NCI-H226 (cell line): ENCODE results near the gene SIGMAR1.
A peak's percentile ranks its signal among the peaks of the same experiment; 100 is the strongest.

Source experiments
- DNase-seq: peaks from one replicate; pipeline ENCODE4 v3.0.0-alpha.2; 2015

The SIGMAR1 gene

DNA sequence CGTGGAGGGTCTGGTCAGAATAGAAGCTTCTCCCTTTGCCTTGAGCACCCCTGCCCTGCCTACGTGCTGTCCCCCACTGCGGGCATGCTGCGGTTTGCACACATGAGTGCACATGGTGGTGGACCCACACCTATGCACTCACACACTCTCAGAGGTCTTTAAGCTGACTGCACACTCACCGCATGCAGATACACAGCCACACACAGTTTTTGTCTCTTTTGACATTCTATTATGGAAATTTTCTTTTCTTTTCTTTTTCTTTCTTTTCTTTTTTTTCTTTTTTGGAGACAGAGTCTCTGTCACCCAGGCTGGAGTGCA, 8.1 kb downstream of the SIGMAR1 start:
- no peak for DNase-seq

DNA sequence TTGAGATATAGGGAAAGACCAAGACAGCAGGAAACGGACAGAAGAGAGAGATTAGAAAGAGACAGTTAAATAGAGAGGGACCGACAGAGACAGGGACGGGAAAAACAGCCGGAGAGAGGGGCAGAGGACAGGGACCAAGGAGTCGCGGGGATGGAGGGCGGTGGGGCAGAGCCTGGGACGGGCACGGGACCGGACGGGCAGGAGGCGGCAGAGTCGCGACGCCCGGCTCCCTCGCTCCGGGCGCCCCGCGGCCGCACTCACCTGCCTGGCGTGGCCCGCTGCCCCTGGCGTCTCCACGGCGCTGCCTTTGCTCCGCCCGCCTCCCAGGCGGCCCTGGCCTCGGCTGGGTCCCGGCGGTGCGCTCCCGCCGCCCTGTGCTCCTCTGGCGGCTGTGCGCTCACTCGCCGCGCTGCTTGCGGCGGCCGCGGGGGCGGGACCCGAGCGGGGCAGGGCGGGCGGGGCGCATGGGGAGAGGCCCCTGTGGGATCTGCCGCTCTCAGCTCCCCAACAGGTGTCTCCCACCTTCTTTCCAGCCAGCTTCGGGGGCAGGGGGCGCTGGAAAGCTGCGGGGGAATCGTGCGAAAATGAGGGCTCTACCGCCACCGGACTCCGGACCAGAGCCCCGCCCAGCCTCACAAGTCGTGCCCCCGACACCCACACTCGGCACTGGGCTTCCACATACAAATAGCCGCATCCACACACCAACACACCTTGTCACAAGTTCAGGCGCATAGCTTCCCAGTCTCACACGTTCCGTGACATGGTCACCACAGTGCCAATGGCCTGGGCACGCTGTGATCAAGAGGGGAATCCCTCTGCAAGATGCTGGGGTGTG, 8.7 kb downstream of the SIGMAR1 start, which contains the start of gene ARID3C:
Gene ARID3C, minus strand, starts transcription at position 411 of the 835 bp plus-strand sequence. CDS start 1,052 bp downstream, outside the sequence.
- DNase-seq: no peak

DNA sequence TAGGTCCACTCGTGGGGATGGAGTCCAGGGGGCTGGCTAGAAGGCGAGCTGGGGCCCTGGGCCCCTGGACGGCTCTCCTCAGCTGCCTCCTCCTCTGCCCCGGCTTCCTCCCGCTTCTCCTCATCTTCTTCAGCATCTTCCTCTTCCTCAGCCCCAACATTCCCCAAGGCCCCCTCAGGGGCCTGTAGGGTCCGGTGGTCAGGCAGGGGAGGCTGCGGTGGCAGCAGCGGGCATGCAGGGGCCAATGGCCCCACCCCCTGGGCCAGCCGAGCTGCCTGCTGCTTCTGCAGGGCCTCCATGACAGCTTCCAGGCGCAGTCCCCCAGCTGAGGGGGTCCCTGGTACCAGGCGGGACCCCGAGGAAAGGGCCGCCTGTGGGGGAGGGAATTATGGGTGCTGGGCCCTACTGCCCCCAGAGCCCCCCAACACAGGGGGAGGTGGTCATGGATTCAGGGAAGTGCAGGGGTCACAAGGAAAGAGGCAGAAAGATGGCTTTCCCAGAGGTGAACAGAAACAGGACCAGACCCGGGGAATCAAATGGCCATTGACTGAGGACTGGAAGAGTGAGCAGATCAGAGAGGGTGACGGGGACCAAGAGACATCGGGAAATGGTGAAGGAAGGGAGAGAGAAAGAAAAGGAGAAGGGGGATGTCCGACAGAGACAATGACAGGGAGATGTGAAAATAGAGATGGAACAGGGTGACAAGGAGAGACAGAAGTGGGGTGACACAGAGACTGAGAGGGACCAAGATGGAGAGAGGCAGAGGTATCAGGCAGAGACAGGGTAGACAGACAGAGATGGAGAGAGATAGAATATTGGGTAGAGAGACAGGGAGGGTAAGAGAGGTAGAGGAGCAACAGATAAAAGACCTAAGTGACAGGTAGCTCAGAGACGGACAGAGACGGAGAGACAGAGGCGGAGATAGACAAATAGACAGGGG, 9.6 kb downstream of the SIGMAR1 start:
- DNase-seq: no peak

DNA sequence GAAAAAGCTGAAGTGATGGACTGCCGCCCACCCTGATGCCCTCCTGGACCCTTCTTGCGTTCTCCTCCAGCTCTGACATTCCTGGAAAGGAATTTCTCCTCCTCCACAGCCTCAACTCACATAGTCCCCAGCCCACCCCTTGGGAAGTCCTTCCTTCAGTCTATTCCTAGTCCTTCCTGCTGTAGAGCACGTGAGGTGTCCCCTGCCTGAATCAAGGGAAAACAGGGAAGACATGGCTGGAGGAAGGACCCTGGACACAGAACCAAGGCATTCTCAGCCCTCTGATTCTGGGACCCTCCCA, 12.5 kb downstream of the SIGMAR1 start:
- DNase-seq: no peak

DNA sequence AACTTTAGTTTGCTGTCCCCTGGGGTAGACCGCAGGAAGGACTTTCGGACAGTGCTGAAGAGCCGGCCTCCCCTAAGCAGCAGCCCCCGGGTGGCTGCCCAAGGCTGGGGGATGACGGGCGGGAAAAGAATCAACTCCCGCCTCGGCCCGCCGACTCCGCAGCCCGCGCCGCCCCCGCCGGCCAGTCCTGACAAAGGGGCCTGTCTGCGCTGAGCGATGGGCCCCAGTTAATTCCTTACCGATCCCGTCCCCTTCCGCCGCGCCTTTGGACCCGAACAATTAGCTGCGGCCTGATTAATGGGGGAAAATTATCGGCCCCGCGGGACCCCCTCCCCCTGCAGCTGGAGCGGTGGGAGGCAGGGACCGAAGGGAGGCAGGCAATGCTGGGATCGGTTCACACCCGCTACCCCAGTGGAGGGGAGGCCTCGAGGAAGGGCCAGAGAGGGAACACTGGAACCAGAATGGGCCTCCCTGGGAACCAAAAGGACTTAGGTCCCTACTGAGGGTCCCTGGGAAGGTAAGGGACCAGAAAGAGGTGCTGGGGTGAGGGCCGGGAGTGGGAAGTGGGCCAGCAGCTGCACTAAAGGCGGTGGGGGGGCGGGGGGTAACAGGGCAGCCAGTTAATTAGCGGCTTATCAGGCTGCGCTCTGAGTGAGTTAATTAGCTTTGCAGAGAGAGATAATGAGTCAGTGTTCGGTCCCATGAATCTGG, 13.0 kb downstream of the SIGMAR1 start:
- DNase-seq: no peak

DNA sequence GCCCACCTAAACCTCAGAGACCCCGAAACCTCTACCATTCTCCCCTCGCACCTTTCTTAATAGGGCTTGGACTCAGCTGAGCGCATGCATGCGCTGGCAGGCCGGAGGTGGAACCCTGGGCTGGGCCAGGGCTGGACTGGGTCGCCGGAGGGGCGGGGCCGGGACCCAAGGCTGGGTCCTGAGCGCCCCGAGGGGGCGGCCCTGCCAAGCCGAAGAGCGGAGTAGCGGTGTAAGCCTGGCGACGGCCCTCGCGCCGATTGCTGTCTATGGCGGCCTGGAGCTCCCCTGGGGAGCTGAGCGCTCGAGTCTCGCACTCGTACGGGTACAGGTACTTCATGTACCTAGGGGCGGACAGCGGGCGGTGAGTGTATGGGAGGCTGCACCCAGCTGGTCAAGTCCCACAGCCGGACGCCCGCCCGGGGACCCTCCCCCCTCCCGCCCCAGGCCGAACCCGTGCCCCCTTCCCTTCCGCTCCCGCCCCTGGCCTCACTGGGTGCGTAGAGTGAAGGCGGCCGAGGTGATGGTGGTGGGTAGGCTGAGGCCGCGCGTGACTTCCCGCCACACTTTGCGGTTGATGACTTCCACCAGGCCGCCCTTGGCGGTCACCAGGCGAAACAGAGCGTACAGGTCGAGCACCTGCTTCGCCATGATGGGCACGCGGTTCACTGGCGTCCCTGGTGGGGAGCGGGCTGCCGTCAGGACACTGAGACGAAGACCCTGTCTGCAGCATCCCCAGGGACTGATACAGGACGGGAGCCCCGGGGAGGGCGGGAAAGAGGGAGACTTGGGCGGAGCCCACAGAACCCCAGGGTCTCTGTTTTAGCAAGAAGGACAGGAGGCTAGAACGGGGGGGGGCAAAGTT, 14.0 kb downstream of the SIGMAR1 start:
- no peak for DNase-seq

DNA sequence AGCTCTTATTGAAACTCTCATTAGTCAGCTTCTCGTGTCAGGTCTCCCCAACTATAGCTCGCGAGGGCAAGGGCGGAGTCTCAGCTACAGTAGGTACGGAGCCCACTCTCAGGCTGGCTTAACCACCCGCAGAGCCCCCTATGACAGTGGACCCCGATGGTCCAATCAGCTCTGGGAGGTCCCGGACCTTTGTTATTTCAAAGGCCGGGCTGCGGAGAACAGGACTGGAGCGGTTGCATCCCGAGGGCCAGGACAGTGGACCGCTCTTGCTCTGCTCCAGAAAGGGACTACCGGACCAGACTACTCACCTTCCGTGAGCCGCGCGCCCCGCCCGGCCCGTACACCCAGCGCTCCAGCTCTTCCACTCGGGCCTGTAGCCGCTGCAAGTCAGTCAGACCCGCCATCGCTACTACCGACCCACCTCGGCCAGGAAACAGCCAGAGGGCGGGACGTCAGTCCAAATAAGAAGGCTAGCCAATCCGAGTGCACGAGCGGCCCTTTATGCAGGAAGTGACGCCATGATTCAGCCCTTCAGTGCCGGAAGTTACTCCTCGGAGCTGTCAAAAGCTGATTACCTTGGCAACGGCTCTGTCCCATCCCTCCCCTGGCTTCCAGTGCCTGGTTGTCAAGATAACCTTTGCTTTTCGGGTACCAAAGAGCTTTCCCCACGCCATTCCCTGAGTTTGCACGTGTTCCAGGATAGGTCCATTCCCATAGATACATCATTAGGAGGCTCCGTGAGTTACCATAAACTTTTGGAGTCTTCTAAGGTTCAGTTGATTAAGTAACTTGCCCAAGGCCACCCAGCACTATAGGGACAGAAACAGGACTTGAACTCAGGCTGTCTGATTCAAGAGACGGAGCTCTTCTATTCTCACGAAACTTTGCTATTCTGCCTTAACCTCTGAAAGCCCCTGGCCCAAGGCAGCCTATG, 17.3 kb downstream of the SIGMAR1 start, which contains the start of gene DCTN3:
Gene DCTN3, minus strand, starts transcription at position 435 of the 934 bp plus-strand sequence. Its CDS starts 31 bp downstream, at position 404.
- peak; percentile 78 for DNase-seq

DNA sequence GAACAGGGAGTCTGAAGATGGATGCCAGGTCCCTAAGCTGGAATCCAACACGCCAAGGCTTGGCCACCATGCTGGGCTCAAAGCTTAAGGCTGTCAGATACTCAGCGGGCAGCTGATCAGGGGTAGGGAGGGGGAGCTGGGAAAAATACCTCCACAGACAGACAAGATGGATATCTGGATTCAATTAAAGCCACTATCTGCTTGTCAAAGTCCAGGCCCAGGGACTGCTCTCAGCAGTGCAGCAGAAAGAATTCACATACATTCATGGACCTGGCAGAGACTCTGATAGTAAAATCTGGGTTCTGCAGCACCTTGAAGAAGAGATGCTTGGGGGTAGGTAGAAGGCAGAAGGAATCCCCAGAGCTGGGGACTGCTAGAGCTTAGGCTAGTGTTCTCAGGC, 22.5 kb downstream of the SIGMAR1 start:
- DNase-seq: no peak

DNA sequence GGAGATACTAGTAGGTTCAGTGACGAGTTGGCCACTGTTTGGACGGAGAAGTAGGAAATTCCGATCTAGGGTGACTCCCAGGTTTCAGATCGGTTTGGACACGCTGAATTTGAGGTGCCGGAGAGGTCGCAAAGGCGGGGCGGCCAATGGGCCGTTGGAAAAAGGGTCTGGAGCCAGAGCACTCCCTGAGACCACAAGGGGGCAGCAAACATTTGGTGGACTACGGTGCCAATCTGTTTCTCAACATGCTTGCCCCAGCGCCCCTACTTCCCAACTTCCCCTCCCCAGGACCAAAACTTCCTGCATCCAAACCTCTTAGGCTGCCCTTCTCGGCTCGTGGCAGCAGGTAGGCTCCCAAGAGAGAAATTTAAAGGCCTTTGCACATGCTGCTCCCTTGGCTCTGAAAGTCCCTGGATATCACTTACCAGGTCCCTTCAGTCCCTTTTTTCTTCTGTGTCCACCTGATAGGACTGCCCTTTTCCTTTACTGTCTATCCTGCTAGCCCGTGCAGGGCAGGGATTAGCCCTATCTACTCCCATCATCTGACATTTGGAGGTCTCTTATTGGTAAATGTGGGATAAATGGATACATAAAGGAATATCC, 24.7 kb downstream of the SIGMAR1 start:
- DNase-seq: peak; percentile 32

DNA sequence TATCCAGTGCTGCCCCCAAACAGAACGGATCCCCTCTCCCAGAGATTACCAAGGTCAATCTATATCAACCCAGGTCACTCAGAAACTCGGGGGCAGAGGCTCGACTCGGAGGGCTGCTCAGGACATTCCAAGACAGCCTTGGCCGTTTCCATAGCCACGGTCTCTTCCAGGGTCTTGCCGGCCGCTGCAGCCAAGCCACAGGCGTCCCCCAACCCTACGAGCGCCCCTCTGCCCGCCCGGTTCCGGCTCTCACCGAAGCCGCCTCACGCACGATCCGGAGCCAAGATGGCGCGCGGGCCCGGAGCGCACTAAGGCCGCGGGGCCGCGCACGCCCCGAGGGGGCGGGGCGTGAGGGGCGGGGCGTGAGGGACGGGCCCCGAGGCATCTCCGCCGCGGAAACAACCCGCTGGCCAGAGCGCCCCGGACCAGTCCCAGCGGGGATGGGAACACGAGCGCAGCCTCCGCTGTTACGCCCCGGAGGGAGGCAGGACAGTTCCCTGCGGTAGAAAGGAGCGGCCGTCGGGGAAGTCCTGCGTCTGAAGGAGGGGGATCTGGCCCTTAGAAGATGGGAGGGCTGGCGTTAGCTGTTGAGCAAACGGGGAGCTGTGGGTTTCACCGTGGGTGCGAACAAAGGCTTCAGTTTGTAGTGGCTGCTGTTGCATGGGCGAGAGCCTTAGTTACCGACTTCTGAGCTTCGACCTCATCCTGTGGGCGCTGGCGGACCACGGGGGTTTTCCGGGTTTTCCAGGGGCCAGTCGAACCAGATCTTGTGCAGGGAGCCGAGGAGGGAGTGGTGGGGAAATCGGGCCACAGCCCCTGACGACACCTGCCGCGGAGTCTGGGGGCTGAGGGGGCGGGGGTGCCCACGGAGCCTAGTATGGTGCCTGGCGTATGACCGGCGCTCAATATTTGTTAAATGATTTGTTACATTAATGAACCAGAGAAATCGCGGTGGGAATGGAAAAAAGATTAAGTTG, 25.5 kb downstream of the SIGMAR1 start, which contains the start of gene RPP25L:
Gene RPP25L, minus strand, starts transcription at position 287 of the 977 bp plus-strand sequence. CDS start 801 bp downstream, outside the sequence.
- DNase-seq: peak; percentile 65

DNA sequence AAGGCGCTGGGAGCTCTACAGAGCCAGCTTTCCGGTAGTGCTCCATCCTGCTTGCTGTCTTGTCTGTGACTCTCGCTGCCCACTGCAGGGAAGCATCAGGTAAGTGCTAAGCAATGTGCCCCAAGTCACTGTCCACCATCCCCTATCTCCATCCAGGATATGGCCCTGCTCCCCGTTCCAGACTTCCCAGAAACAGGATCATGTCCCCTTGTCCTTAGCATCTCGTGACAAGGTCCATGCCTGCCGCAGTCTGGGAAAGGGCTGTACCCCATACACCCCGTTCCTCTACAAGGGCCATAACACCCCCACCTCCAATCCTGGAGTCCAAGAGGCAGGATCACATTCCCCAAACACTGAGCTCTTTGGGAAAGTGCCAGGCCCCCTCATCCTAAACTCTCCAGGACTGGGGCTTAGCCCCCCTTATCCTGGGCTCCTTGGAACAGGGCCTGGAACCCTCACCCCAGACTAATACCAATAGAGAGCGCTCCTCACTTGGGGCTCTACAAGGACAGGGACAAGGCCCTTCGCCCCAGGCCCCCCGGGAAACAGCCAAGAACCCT, 26.3 kb downstream of the SIGMAR1 start:
- no peak for DNase-seq

DNA sequence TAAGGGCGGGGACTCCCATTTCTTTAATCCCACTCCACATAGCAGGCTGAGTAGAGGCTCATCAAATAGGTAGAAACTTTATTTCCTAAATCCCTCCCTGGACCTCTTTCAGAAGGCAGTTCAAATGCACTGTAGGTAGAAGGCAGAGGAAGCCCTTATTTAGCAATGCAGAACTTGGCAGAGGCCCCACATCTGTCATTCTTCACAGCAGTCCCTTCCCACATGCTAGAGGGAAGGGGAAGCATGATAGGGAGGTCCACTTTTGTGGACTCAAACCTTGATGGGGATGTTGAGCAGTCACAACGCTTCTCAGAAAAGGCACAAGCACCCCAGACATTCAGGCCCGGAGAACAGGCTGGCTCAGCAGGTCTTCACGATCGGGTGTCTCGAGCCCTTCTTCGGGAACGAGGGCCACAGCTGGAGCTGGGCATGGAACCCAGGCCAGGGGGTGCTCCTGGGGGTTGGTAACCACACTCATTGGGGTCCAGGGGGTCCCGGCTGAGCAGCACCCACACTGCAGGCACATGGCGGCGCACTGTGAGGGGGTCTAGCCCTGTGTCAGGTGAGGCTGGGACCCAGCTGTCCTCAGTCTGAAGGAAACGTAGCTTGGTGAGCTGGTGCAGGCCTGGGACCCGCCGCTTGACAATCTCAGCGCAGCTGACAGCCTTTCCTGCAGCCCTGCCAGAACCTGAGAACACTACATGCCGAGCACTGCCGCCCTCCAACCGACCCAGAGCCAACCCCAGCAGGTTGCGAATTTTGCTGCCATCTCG, 27.0 kb downstream of the SIGMAR1 start:
- DNase-seq: no peak

DNA sequence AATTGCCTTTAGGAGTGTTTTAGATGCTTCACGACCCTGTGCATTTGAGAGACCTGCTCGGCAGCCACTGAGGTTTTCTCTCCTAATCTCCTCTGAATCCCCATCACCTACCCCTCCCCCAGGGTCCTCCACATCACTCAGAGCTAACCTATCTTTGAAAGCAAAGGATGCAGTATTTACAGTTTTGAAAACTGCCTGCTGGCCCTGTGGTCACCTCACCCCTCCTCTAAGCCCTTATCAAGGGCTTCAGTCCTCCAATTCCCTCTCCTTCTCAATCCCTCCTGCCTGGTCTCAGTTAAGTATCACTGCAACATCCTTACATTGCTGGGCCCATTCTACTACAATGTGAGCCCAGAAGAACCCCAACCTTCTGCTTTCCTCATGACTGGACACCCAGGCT, 30.3 kb downstream of the SIGMAR1 start:
- no peak for DNase-seq

DNA sequence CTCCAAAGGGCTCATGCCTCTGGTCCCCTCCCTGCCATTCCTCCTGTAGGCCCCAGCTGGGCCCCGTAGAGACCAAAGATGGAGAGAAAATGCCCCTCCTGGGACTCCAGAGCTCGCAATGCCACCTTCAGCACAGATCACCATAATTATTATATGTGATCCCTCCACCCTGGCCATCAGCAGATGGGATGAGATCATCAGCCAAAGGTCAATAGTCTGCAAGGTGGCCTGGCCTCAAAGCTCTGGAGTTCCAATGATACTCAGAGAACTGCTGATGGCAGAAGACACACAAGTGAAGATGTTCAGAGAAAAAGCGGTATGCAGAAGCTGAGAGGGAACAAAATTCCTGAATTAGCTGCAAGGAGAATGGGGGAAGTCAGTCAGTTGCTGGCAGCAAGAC, 30.7 kb downstream of the SIGMAR1 start:
- no peak for DNase-seq

DNA sequence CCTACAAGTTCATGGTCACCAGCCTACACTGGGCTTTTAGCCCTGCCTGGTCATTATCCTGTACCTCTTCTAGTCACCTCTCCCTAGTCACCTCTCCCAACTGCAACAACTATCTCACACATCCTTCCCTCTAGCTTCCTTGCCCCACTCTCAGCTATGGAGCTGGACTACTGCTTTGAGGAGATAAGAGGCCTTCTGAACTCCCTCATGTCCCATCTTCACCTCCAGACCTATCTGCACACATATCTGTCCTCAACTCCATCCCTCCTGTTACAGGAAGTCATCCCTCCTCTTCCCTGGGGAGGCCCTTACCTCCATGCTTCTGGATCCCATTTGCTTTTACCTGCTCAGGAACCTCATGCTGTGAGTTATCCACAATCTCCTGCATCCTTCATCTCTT, 31.4 kb downstream of the SIGMAR1 start:
- DNase-seq: no peak

DNA sequence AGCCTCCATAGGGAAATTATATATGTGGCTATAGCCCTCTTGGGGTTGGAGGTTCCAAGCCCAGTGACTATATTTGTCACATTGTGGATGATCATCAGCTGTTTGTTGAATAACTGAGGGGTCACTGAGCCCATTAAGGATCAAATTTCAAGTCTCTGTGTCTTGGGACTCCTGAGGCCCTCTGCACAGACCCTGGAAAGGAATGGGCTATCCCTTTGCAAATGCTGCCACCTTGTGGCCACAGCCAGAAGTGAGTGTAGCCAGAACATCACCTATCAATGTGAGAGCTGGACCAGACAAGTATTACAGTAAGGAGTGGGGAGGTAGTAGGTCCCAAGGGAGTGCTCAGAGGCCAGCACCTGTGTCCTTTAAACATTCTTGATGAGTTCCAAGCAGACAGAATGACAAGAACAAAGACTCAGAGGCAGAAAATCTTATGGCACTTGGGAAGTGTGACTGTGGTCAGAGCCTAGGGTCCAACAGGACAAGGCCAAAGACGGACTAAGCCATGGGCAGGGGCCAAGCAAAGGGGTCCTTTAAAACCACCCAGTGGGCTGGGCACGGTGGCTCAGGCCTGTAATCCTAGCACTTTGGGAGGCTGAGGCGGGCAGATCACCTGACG, 33.9 kb downstream of the SIGMAR1 start:
- DNase-seq: no peak

DNA sequence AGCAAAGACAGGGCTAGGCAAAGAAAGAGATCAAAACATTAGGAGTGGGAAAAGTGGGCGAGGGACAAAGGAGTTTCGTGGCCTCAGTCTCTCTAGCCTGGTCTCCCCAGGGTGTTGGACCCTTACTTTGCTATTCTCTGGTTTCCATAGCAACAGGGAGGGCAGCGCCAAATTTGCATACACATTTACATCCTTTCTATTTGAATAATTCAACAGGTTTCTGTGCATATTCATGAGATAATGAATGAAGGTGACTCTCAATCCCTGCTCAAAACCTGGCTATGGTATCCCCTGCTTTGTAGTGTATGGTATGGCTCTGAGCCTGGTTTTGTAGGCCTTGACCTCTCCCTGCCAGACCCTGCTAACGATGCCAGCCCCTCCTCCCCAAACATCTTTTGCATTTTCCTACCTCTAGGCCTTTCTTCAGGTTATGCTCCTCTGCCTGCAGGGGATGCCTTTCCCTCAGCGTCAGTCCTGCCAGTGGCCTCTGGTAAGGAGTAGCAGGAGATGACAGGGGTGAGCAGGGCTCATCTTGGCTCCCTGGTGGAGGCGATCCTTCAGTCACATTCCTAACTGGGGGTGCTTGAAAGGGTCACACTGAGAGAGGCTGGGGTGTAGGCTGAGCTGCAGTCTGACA, 35.5 kb downstream of the SIGMAR1 start:
- no peak for DNase-seq
